Colonic mucosa (tissue), 4 donors: Measurements from ENCODE around the gene STAG3. TPM values are rescaled to one million over a fixed set of nuclear protein-coding genes. Genes with fewer than 3 reads are reported as not detected.
A peak's percentile ranks its signal among the peaks of the same experiment; 100 is the strongest.

ENCODE experiments used
- DNase-seq: peaks from one replicate; pipeline ENCODE4 v3.0.0-alpha.2; 2020
- H3K27ac ChIP-seq: fragments of 200-600 bp; one replicate; pipeline ENCODE4 v1.8.0; 2021
- H3K27me3 ChIP-seq: fragments of 200-600 bp; one replicate; pipeline ENCODE4 v1.8.0; 2021
- H3K36me3 ChIP-seq: fragments of 200-600 bp; one replicate; pipeline ENCODE4 v1.8.0; 2021
- H3K4me1 ChIP-seq: fragments of 200-600 bp; one replicate; pipeline ENCODE4 v1.8.0; 2021; ENCODE audit warnings: mild to moderate bottlenecking
- H3K4me3 ChIP-seq: fragments of 200-600 bp; one replicate; pipeline ENCODE4 v1.8.0; 2021
- H3K9ac ChIP-seq, 2 donors: one replicate each; pipeline ENCODE4 v1.7.0; 2013; ENCODE audit warnings: control low read depth in 2 of 2, low read depth in 2 of 2, low read length in 2 of 2
- H3K9me3 ChIP-seq: fragments of 200-600 bp; one replicate; pipeline ENCODE4 v1.8.0; 2021
- CTCF ChIP-seq: fragments of 200-600 bp; IDR thresholded peaks from one replicate; pipeline ENCODE4 v1.8.0; 2022; ENCODE audit warnings: antibody characterized with exemption, mild to moderate bottlenecking
- intact Hi-C: fragments of 100-400 bp; cut with DNase I; formaldehyde crosslinking; loops from one replicate; pipeline ENCODE4 v1.14.1; 2022
- total RNA-seq, 2 donors: library from RNA; stranded (reverse); fragmentation: NEBNext Ultra II Directional in 1 of 2; extraction: Animal tissue kit (Norgen Biotek cat#: 25700) in 1 of 2; gene quantifications; one replicate each; pipeline ENCODE4 v1.2.1, GENCODE V29; 2021
- donor health status: healthy.
- donor health status: DM: no; HTN: no; CAD: no.
- donor health status: DM: no; HTN: no; CAD: no.

The STAG3 gene
- total RNA-seq, 2 donors from 2014 or later: 1.4 to 3.8 TPM

GRCh38 chr7:100154651-100155491 is 22.8 kb upstream of the STAG3 start:
- H3K27me3 ChIP-seq: no peaks in the 10 kb centered on the region
- intact Hi-C loops: no loop called here
- peak overlapping the region; percentile 75 for H3K27ac ChIP-seq
- no peaks in the 10 kb centered on the region for H3K36me3 ChIP-seq
- DNase-seq: peak; percentile 79
- H3K9ac ChIP-seq: peak overlapping the region; percentile 35 to 37
- H3K4me3 ChIP-seq: no peak overlapping the region
- TF ChIP-seq CTCF: no peak
- peaks cover 37% of the 10 kb centered on the region for H3K4me1 ChIP-seq
- H3K9me3 ChIP-seq: no peaks in the 10 kb centered on the region

DNA sequence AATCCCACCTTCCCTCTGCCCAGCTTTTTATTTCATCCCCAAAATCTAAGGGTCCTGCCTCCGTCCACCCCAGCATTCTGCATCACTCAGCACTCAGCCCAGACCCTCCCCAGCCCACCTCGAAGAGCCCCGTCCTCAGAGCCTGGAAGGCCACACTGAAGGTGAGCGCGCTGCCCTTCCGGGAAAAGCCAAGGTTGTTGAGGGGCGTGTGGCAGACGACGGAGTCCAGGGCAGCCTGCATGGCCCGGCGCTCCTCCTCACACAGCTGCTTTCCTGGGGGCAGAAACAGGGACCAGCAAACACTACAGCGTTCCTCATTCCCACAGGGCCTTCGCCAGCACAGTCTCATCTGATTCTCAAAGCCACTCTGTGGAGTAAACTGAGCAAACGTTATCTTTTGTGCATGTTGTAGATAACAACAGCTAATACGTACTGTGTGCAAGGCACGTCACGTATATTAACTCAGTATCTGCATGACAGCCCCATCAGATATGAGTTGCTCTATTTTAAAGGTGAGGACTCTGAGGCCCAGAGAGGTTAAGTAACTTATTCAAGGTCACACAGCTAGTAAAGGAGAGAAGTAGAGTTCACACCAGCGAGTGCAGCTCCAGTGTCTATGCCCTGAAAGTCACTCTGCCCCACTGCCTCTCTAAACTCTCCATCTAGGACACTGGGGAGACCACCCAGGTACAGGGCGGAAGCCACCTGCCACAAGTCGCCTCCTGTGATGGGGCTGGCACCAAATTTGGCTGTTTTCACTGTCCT is 22.0 kb upstream of the STAG3 start:
- DNase-seq: no peak
- Histone ChIP-seq H3K9ac (peak overlapping the region in 1 of 2 donors; percentile 35), H3K27me3 (no peaks in the 10 kb centered on the region), H3K4me1 (peaks cover 37% of the 10 kb centered on the region), H3K36me3 (no peaks in the 10 kb centered on the region), H3K27ac (peak overlapping the region; percentile 75), H3K4me3 (no peak overlapping the region), H3K9me3 (no peaks in the 10 kb centered on the region)
- intact Hi-C loops: no loop called here
- TF ChIP-seq CTCF: no peak

DNA sequence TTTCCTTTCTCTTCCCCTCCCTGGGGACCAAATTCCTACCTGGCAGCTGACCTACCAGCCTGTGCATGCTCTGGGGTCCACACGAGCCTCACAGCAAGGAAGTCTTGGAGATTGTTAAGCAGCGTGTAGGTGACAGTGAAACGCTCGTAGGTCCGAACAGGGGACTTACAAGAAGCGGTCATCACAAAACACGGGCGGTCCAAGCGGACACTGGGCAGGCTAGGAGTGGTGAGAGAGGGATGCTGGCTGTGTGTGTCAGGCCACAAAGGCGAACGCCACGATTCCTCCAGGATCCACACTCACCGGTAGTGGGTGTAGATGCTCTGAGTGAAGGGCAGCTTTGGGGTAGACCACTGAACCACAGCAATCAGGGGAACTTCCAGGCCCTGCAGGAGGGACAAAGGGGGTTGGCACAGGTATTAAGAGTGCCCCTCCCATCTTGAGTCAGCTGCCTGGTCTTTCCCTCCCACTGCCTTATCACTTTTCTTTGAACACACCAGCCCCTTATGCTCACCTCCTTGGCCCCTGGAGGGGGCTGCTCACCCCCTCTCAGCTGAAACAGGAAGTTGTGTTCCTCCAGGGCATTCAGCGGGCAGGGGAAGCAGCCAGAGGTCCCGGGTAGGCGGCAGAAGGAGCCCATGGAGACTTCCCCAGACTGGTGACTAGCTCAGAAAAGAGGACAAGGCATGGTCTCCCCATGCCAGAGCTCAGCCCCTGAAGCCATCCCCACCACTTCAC is 21.2 kb upstream of the STAG3 start:
- Histone ChIP-seq H3K36me3 (no peaks in the 10 kb centered on the region), H3K27me3 (no peaks in the 10 kb centered on the region), H3K4me3 (peak overlapping the region; percentile 84), H3K9ac (peak overlapping the region in 1 of 2 donors; percentile 76), H3K4me1 (peaks cover 37% of the 10 kb centered on the region), H3K9me3 (no peaks in the 10 kb centered on the region), H3K27ac (peak overlapping the region; percentile 86)
- DNase-seq: no peak
- no peak for TF ChIP-seq CTCF
- intact Hi-C loops: no loop called here

GRCh38 chr7:100157069-100157333 is 20.7 kb upstream of the STAG3 start:
- Histone ChIP-seq H3K9me3 (no peaks in the 10 kb centered on the region), H3K27ac (peak overlapping the region; percentile 86), H3K27me3 (no peaks in the 10 kb centered on the region), H3K36me3 (no peaks in the 10 kb centered on the region), H3K9ac (peak overlapping the region in 1 of 2 donors; percentile 76), H3K4me1 (peaks cover 37% of the 10 kb centered on the region), H3K4me3 (peak overlapping the region; percentile 84)
- TF ChIP-seq CTCF: no peak
- no peak for DNase-seq
- intact Hi-C loops: no loop called here
